A549 (cell line): ENCODE data around the gene PSMB1.

Source experiments
- ATOH8 ChIP-seq: fragments of 250-450 bp; sonication (Bioruptor Pico); IDR thresholded peaks from 2 replicates; pipeline ENCODE4 v1.5.0; 2020; ENCODE audit warnings: low read depth, mild to moderate bottlenecking, moderate library complexity
- CEBPB ChIP-seq, 2 experiments: fragments of >200 bp in 1 of 2; sonication (Bioruptor Twin) in 1 of 2; formaldehyde crosslinking in 1 of 2; IDR thresholded peaks; 2 replicates each; pipeline ENCODE4 v1.6.1; 2012 to 2016
- EP300 ChIP-seq, 2 experiments: fragments of >200 bp; sonication (Bioruptor Twin); formaldehyde crosslinking; IDR thresholded peaks; 2 replicates in 1 of 2; 3 replicates in 1 of 2; pipeline ENCODE4 v1.6.1; 2016 to 2017
- JUNB ChIP-seq: fragments of >200 bp; sonication (Bioruptor Twin); formaldehyde crosslinking; IDR thresholded peaks from 2 replicates; pipeline ENCODE4 v1.6.1; 2016
- MAZ ChIP-seq: fragments of 150-350 bp; IDR thresholded peaks from 2 replicates; pipeline ENCODE4 v1.6.1; 2014; ENCODE audit warnings: antibody characterized with exemption, low read depth, low read length, borderline replicate concordance

- no peak for TF ChIP-seq CEBPB (IDR thresholded peaks at IDR 0.05)
- no peak for TF ChIP-seq EP300 (IDR thresholded peaks at IDR 0.05)
- TF ChIP-seq JUNB = no peak
- no peak for TF ChIP-seq ATOH8 (CRISPR knock-in tag)
- no peak for TF ChIP-seq MAZ
Observed at GRCh38 chr6:170506446-170506845, 46.7 kb downstream of the PSMB1 start.
